Astrocyte of the hippocampus (primary cell): Measurements from ENCODE around the gene PNMA1.

ENCODE experiments used
- DNase-seq: peaks from one replicate; pipeline ENCODE4 v3.0.0; 2011; ENCODE audit warnings: low read depth, low spot score

Gene PNMA1

GRCh38 chr14:73738518-73739173, 24.5 kb upstream of the PNMA1 start:
- DNase-seq = no peak

DNA sequence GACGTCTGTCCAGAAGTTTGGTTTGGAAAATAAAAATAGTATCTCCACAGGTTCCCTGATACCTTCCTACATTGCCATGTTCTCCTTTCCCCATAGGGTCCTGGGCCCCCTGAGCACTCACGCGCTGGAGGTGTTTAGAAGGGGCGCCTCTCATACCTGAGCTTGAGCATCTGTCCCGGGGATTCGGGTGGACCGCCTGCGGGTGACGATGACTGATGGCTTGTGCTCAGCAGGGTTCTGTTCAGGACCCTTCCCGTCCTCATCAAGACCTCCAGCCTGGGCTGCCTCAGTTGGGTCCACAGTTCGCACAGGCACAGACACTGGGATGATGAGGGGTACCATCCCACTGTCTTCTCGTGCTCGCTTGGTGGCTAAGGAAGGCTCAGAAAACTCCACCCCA, 22.7 kb upstream of the PNMA1 start:
- DNase-seq = no peak

- no peak for DNase-seq
Measured at GRCh38 chr14:73732006-73732405, 17.8 kb upstream of the PNMA1 start.

- no peak for DNase-seq
Measured at GRCh38 chr14:73731111-73731510, 16.9 kb upstream of the PNMA1 start.

- no peak for DNase-seq
Measured at GRCh38 chr14:73729556-73730265, 15.5 kb upstream of the PNMA1 start.

DNA sequence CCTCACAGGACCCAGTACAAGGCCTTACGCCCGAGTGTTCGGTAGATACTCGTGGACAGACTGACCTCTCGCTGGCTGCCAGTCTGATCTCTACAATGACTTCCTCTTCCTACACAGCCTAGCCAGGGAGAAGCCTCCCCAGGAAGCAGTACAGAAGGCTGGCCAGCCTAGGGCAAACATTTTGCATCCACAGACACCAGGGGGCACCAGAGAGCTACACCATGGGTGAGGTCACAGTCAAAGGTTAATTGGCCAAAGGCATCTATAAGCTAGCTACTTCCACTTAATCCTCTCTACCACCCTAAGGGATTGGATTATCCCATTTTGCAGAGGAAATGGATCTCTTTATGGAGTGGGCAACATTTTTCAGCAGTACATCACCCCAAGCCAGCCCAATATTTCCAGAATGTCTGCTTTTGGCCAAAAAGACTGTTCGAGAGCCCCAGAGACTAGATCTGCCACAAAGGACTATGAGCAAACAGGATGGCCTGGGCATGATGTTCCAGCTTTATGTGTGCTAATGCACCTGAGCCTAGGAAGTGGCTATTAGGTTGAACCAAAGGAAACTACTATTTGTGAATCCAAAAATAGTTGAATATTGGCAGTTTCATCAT, 14.6 kb upstream of the PNMA1 start:
- DNase-seq = peak; percentile 84

DNA sequence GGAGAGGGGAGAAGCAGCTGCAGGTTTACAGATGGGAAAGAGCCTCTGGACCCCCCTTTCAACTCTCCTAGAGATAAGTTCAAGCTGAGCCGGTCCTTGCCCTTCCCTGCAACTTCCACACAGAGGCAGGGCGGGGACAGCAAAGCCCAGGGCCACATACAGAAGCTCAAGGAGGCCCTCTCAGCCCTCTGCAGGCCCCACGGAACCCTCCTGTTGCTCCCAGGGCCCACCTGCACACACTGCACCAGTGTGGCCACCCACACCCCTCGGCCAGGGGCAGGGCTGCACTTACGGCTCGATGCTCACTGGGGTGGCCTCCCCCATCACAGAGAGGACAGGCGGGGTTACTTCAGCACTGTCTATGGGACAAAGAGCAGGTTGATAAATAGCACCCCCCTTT, 13.0 kb upstream of the PNMA1 start:
- no peak for DNase-seq

DNA sequence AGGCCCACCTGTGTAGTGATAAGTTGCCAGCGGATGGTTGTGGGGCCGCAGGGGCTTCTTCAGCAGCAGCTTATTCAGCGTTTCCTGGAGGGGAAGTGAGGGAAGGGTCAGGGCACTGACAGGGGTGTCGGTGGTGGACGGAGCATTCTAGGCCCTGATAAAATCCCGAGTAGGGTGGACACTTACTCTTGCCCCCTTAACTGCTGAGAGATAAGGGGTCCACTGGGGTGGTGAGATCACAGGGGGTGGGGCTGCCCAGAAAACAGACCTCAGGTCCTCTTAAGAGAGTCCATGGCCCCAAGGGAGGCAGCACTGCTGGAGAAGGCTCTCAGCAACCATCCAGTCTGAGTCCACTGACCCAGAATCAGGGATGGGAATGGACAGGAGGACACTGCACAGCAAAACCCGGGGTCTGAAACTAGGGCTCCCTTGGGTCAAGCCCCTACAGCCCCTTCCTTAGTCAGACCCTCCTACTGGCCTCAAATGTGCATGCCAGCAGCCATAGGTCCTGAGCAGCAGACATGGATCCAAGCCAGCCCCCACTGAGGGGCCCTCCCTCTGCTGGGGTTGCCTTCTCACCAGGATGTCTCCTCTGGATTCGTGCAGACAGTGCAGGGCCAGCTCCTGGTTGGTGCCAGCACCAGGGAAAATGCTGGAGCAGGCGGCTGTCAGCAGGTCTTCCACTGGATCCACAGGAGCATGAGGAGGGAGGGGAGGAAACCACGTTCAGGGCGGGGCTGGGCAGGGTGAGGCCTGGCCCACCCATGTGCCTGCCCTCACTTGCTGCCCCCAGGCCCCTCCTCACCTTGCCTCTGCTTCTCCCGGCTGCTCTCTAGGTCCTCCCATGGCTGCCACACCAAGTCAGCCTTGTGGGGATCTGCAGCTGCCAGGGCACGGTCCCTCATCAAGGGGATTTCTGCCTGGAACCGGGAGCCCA, 12.1 kb upstream of the PNMA1 start:
- peak; percentile 53 for DNase-seq

- peak; percentile 74 for DNase-seq
Measured at GRCh38 chr14:73725116-73726024, 11.2 kb upstream of the PNMA1 start.

GRCh38 chr14:73724696-73725095, 10.5 kb upstream of the PNMA1 start:
- DNase-seq = no peak

DNA sequence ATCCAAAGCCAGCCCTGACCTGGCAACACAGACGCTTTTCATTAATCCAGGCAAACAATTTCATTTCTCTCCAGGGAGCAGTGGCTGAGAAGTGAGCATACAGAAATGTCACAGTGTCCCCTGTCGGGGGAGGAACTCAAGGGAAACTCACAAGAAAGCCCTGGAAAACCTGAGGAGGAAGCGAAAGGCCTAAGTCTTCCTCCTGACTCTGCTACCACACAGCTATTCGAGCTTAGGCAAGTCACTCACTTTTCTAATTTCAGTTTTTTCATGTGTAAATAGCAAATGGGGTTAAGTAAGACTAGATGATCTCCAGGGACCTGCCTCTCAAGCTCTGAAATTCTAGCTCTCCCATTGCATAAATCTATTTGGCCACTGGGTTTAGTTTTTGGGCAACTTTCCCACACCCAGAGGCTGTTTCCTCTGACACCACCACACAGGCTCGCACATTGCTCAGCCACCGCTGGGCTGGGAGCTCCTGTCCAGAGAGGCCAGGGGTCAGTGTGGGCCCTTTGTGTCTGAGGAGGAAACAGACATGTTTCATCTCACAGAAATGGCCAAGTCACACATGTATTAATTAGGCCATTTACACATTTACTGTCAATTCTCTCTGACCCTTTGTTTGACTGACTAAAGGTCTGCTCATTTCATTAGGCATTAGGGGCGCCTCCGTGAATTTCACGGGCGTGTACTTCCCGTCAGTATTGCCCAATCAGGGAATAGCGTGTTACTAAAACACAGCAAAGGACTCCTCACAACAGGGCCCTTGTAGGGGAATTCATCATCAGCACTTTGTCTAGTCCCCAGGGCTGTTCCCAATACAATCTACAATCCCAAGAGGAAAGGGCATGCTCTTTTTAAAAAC, 9.8 kb upstream of the PNMA1 start:
- peak; percentile 94 for DNase-seq

- DNase-seq = peak; percentile 41
Measured at GRCh38 chr14:73723406-73723796, 9.2 kb upstream of the PNMA1 start.

- DNase-seq = no peak
Measured at GRCh38 chr14:73722581-73722980, 8.4 kb upstream of the PNMA1 start.

GRCh38 chr14:73721101-73721821, 7.1 kb upstream of the PNMA1 start:
- no peak for DNase-seq

DNA sequence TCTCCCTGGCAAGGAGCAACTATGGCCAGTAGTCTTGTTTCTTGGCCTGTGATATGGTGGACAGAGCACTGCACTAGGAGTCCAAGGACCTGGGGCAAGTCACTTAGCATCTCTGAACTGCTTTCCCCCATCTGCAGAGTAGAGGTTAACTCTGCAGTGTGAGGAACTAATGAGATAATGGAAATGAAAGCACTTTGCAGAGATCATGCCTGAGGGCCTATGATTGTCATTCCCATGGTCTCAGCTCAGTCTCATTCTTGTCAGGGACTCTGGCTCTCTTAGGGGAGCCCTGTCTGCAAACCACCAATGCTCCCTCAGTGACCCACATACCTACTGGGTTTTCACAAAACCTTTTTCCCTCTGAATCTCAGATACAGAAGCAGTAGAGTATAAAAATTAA, 6.5 kb upstream of the PNMA1 start:
- no peak for DNase-seq

- DNase-seq = no peak
Measured at GRCh38 chr14:73719791-73720190, 5.6 kb upstream of the PNMA1 start.

DNA sequence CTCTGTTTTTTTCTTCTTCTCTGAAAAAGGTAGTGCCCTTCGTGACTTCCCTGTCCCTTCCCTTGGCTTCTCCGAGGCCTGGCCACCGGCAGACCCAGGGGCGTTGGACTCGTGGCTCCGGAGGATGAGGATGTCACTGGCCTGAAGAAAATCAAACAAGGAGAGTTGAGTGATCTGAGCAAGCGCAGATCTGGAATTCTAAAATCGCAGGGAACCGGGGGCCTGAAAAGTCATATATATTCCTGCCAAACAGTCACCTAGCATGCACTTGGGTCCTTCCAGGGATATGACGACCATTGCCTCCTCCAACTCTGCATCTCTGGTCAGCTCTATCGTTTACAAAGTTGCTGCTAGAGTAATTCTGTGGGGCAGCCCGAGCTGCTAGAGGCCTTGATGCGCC, 5.2 kb upstream of the PNMA1 start:
- DNase-seq = no peak

- peak; percentile 82 for DNase-seq
Measured at GRCh38 chr14:73718418-73719251, 4.5 kb upstream of the PNMA1 start.
